ENCODE results near the gene ALAS1. TPM values are rescaled to one million over a fixed set of nuclear protein-coding genes. Genes with fewer than 3 reads are reported as not detected.

ALAS1 gene
- total and polyA plus RNA-seq, 2 of the 13 experiments (the other 11 are each of a cell fraction or from before 2014, with no cell fraction given) = 36.0 to 43.2 TPM

- TF ChIP-seq ZNF317 (CRISPR knock-in tag; IDR thresholded peaks at IDR 0.05) (peak; percentile 60; the same call in 1 of the 2 replicates), ZMYM2 (CRISPR knock-in tag; IDR thresholded peaks at IDR 0.05) (peak; percentile 31; the same call in 1 of the 2 replicates), TEAD3 (CRISPR knock-in tag; optimal IDR thresholded peaks at IDR 0.05; ENCODE audit: borderline replicate concordance) (peak; percentile 73), ZNF460 (CRISPR knock-in tag; IDR thresholded peaks at IDR 0.05; ENCODE audit: borderline replicate concordance) (peak; percentile 57; the same call in 1 of the 2 replicates), RNF2 (conservative IDR thresholded peaks at IDR 0.05; ENCODE audit: low read depth) (no peak), ERF (CRISPR knock-in tag; IDR thresholded peaks at IDR 0.05) (peak; percentile 87; the same call in 1 of the 2 replicates), SKI (IDR thresholded peaks at IDR 0.05; ENCODE audit: partially characterized antibody) (peak; percentile 63), FUBP1 (CRISPR knock-in tag; IDR thresholded peaks at IDR 0.05; ENCODE audit: borderline replicate concordance) (peak; percentile 54; the same call in 1 of the 2 replicates), CBX2 (IDR thresholded peaks at IDR 0.05; ENCODE audit: low read depth, low read length) (no peak), CBX2 (CRISPR knock-in tag; IDR thresholded peaks at IDR 0.05; ENCODE audit: low read depth) (no peak), ZNF430 (CRISPR knock-in tag; IDR thresholded peaks at IDR 0.05) (0 out of 2 replicates have a peak, but pooled peaks have one; percentile 41), ZNF280D (CRISPR knock-in tag; IDR thresholded peaks at IDR 0.05) (no peak), SALL2 (CRISPR knock-in tag; IDR thresholded peaks at IDR 0.05) (0 out of 2 replicates have a peak, but pooled peaks have one; percentile 62), MEIS1 (CRISPR knock-in tag; IDR thresholded peaks at IDR 0.05; ENCODE audit: borderline replicate concordance) (peak; percentile 70; the same call in 1 of the 2 replicates), ZNF136 (CRISPR knock-in tag; IDR thresholded peaks at IDR 0.05; ENCODE audit: low read depth) (0 out of 2 replicates have a peak, but pooled peaks have one; percentile 63), ZSCAN21 (CRISPR knock-in tag; IDR thresholded peaks at IDR 0.05; ENCODE audit: borderline replicate concordance) (peak; percentile 77; the same call in 1 of the 2 replicates), ZNF772 (CRISPR knock-in tag; IDR thresholded peaks at IDR 0.05) (0 out of 2 replicates have a peak, but pooled peaks have one; percentile 38), SIN3A (IDR thresholded peaks at IDR 0.05; ENCODE audit: borderline replicate concordance, low read depth, low read length) (0 out of 2 replicates have a peak, but pooled peaks have one; percentile 30), ZNF850 (CRISPR knock-in tag; conservative IDR thresholded peaks at IDR 0.05) (no peak), ELK4 (CRISPR knock-in tag; IDR thresholded peaks at IDR 0.05; ENCODE audit: borderline replicate concordance) (no peak), ZNF670 (CRISPR knock-in tag; IDR thresholded peaks at IDR 0.05; ENCODE audit: borderline replicate concordance) (peak; percentile 60; the same call in 1 of the 2 replicates), TOE1 (CRISPR knock-in tag; IDR thresholded peaks at IDR 0.05) (no peak)
- TF ChIP-seq, protein P1, sequence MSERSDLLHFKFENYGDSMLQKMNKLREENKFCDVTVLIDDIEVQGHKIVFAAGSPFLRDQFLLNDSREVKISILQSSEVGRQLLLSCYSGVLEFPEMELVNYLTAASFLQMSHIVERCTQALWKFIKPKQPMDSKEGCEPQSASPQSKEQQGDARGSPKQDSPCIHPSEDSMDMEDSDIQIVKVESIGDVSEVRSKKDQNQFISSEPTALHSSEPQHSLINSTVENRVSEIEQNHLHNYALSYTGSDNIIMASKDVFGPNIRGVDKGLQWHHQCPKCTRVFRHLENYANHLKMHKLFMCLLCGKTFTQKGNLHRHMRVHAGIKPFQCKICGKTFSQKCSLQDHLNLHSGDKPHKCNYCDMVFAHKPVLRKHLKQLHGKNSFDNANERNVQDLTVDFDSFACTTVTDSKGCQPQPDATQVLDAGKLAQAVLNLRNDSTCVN (CRISPR knock-in tag; IDR thresholded peaks at IDR 0.05; ENCODE audit: borderline replicate concordance) = peak; percentile 99
Measured at GRCh38 chr3:52210550-52211046, 12.6 kb downstream of the ALAS1 start (continued).

All from HepG2 (cell line).